Effector memory CD4-positive, alpha-beta T cell (primary cell): Measurements from ENCODE around the gene IGSF21.

Experiments used
- DNase-seq, 3 donors: peaks; one replicate each; pipeline ENCODE4 v3.0.0-alpha.2; 2020
- H3K27ac ChIP-seq: 2 replicates; pipeline ENCODE4 v1.7.0; 2013; ENCODE audit warnings: mild to moderate bottlenecking, low read length, moderate library complexity; ENCODE audit not compliant: insufficient read depth, poor library complexity, severe bottlenecking
- H3K27me3 ChIP-seq: replicated peaks from 2 replicates; pipeline ENCODE4 v1.7.0; 2013; ENCODE audit warnings: mild to moderate bottlenecking, low read length; ENCODE audit not compliant: insufficient read depth, control insufficient read depth, poor library complexity, severe bottlenecking
- H3K36me3 ChIP-seq: 2 replicates; pipeline ENCODE4 v1.7.0; 2013; ENCODE audit warnings: mild to moderate bottlenecking, low read length, moderate library complexity; ENCODE audit not compliant: control insufficient read depth, insufficient read depth
- H3K4me1 ChIP-seq: 2 replicates; pipeline ENCODE4 v1.7.0; 2013; ENCODE audit warnings: low read length, mild to moderate bottlenecking; ENCODE audit not compliant: control insufficient read depth, insufficient read depth, poor library complexity, severe bottlenecking
- H3K4me3 ChIP-seq: 2 replicates; pipeline ENCODE4 v1.7.0; 2013; ENCODE audit warnings: low read length, low read depth, mild to moderate bottlenecking; ENCODE audit not compliant: insufficient read depth, poor library complexity, severe bottlenecking
- H3K9me3 ChIP-seq: 2 replicates; pipeline ENCODE4 v1.7.0; 2013; ENCODE audit warnings: mild to moderate bottlenecking, low read length, moderate library complexity; ENCODE audit not compliant: control insufficient read depth

The IGSF21 gene

GRCh38 chr1:18142969-18143368 is 35.4 kb downstream of the IGSF21 start:
- Histone ChIP-seq H3K27me3 (no peaks in the 10 kb centered on the region), H3K36me3 (no peaks in the 10 kb centered on the region), H3K9me3 (no peaks in the 10 kb centered on the region), H3K4me1 (no peaks in the 10 kb centered on the region), H3K27ac (no peak overlapping the region), H3K4me3 (no peak overlapping the region)
- no peak for DNase-seq

GRCh38 chr1:18144062-18144461 is 36.5 kb downstream of the IGSF21 start:
- H3K4me3 ChIP-seq, result no peak overlapping the region
- H3K36me3 ChIP-seq, result no peaks in the 10 kb centered on the region
- no peaks in the 10 kb centered on the region for H3K27me3 ChIP-seq
- H3K4me1 ChIP-seq, result no peaks in the 10 kb centered on the region
- DNase-seq, result no peak
- H3K9me3 ChIP-seq, result no peaks in the 10 kb centered on the region
- no peak overlapping the region for H3K27ac ChIP-seq

- no peaks in the 10 kb centered on the region for H3K9me3 ChIP-seq
- no peak overlapping the region for H3K4me3 ChIP-seq
- no peaks in the 10 kb centered on the region for H3K4me1 ChIP-seq
- no peaks in the 10 kb centered on the region for H3K36me3 ChIP-seq
- no peak for DNase-seq
- H3K27ac ChIP-seq, result no peak overlapping the region
- H3K27me3 ChIP-seq, result no peaks in the 10 kb centered on the region
Observed at GRCh38 chr1:18144916-18145647, 37.5 kb downstream of the IGSF21 start.

GRCh38 chr1:18145851-18146618 is 38.4 kb downstream of the IGSF21 start:
- no peaks in the 10 kb centered on the region for H3K27me3 ChIP-seq
- H3K9me3 ChIP-seq, result no peaks in the 10 kb centered on the region
- DNase-seq, result no peak
- no peak overlapping the region for H3K27ac ChIP-seq
- H3K4me1 ChIP-seq, result no peaks in the 10 kb centered on the region
- H3K36me3 ChIP-seq, result no peaks in the 10 kb centered on the region
- H3K4me3 ChIP-seq, result no peak overlapping the region

- H3K4me1 ChIP-seq, result no peaks in the 10 kb centered on the region
- no peaks in the 10 kb centered on the region for H3K36me3 ChIP-seq
- no peak overlapping the region for H3K4me3 ChIP-seq
- H3K27me3 ChIP-seq, result no peaks in the 10 kb centered on the region
- no peaks in the 10 kb centered on the region for H3K9me3 ChIP-seq
- no peak for DNase-seq
- no peak overlapping the region for H3K27ac ChIP-seq
Observed at GRCh38 chr1:18146886-18147285, 39.3 kb downstream of the IGSF21 start.

GRCh38 chr1:18147672-18148071 is 40.1 kb downstream of the IGSF21 start:
- no peak for DNase-seq
- Histone ChIP-seq H3K9me3 (no peaks in the 10 kb centered on the region), H3K27ac (no peak overlapping the region), H3K4me3 (no peak overlapping the region), H3K36me3 (no peaks in the 10 kb centered on the region), H3K4me1 (no peaks in the 10 kb centered on the region), H3K27me3 (no peaks in the 10 kb centered on the region)

GRCh38 chr1:18148461-18148860 is 40.9 kb downstream of the IGSF21 start:
- DNase-seq, result no peak
- Histone ChIP-seq H3K27ac (no peak overlapping the region), H3K4me1 (no peaks in the 10 kb centered on the region), H3K27me3 (no peaks in the 10 kb centered on the region), H3K9me3 (no peaks in the 10 kb centered on the region), H3K4me3 (no peak overlapping the region), H3K36me3 (no peaks in the 10 kb centered on the region)

GRCh38 chr1:18149027-18149641 is 41.5 kb downstream of the IGSF21 start:
- Histone ChIP-seq H3K27me3 (no peaks in the 10 kb centered on the region), H3K4me1 (no peaks in the 10 kb centered on the region), H3K4me3 (no peak overlapping the region), H3K9me3 (no peaks in the 10 kb centered on the region), H3K27ac (no peak overlapping the region), H3K36me3 (no peaks in the 10 kb centered on the region)
- no peak for DNase-seq

- H3K36me3 ChIP-seq, result no peaks in the 10 kb centered on the region
- H3K9me3 ChIP-seq, result no peaks in the 10 kb centered on the region
- H3K27me3 ChIP-seq, result no peaks in the 10 kb centered on the region
- H3K4me3 ChIP-seq, result no peak overlapping the region
- no peak for DNase-seq
- H3K27ac ChIP-seq, result no peak overlapping the region
- H3K4me1 ChIP-seq, result no peaks in the 10 kb centered on the region
Observed at GRCh38 chr1:18151436-18152122, 44.0 kb downstream of the IGSF21 start.
